HG03460 (cell line): Measurements from ENCODE around the gene CNTNAP5.

Experiments
- ATAC-seq: cut with Tn5 transposase; IDR thresholded peaks from one replicate; pipeline ENCODE4 v1.9.1; 2021; ENCODE audit not compliant: unreplicated experiment

The CNTNAP5 gene

GRCh38 chr2:124586835-124587234 is 561.7 kb downstream of the CNTNAP5 start:
- ATAC-seq: no peak

- ATAC-seq: no peak
Measured at GRCh38 chr2:124589971-124590370, 564.9 kb downstream of the CNTNAP5 start.

GRCh38 chr2:124602759-124603158 is 577.7 kb downstream of the CNTNAP5 start:
- no peak for ATAC-seq

GRCh38 chr2:124604940-124605339 is 579.9 kb downstream of the CNTNAP5 start:
- ATAC-seq: no peak

- ATAC-seq: no peak
Measured at GRCh38 chr2:124607679-124608078, 582.6 kb downstream of the CNTNAP5 start.

GRCh38 chr2:124609667-124610066 is 584.6 kb downstream of the CNTNAP5 start:
- no peak for ATAC-seq

GRCh38 chr2:124610141-124610540 is 585.1 kb downstream of the CNTNAP5 start:
- ATAC-seq: no peak

- no peak for ATAC-seq
Measured at GRCh38 chr2:124610866-124611265, 585.8 kb downstream of the CNTNAP5 start.

- no peak for ATAC-seq
Measured at GRCh38 chr2:124623560-124623959, 598.5 kb downstream of the CNTNAP5 start.

- no peak for ATAC-seq
Measured at GRCh38 chr2:124625561-124625960, 600.5 kb downstream of the CNTNAP5 start.

- ATAC-seq: no peak
Measured at GRCh38 chr2:124626993-124627392, 601.9 kb downstream of the CNTNAP5 start.

GRCh38 chr2:124633812-124634211 is 608.7 kb downstream of the CNTNAP5 start:
- ATAC-seq: no peak

- ATAC-seq: no peak
Measured at GRCh38 chr2:124639524-124639923, 614.4 kb downstream of the CNTNAP5 start.

- no peak for ATAC-seq
Measured at GRCh38 chr2:124640221-124640750, 615.2 kb downstream of the CNTNAP5 start.

GRCh38 chr2:124646166-124646815 is 621.2 kb downstream of the CNTNAP5 start:
- no peak for ATAC-seq

GRCh38 chr2:124647245-124647644 is 622.2 kb downstream of the CNTNAP5 start:
- ATAC-seq: no peak

- ATAC-seq: no peak
Measured at GRCh38 chr2:124647663-124648062, 622.6 kb downstream of the CNTNAP5 start.

GRCh38 chr2:124649001-124649400 is 623.9 kb downstream of the CNTNAP5 start:
- ATAC-seq: no peak

GRCh38 chr2:124652099-124652498 is 627.0 kb downstream of the CNTNAP5 start:
- no peak for ATAC-seq

- ATAC-seq: no peak
Measured at GRCh38 chr2:124658373-124658772, 633.3 kb downstream of the CNTNAP5 start.

GRCh38 chr2:124661558-124661957 is 636.5 kb downstream of the CNTNAP5 start:
- ATAC-seq: no peak

- no peak for ATAC-seq
Measured at GRCh38 chr2:124662946-124663644, 638.0 kb downstream of the CNTNAP5 start.

- ATAC-seq: no peak
Measured at GRCh38 chr2:124663645-124663997, 638.5 kb downstream of the CNTNAP5 start.
